Brain microvascular endothelial cell (primary cell): ENCODE results near the gene CEP112.

Experiments used
- DNase-seq: peaks from one replicate; pipeline ENCODE4 v3.0.0-alpha.2; 2020
- H3K27ac ChIP-seq: fragments of 250-450 bp; sonication (Bioruptor Pico); 2 replicates; pipeline ENCODE4 v1.5.1; 2020; ENCODE audit warnings: mild to moderate bottlenecking, moderate library complexity
- H3K27me3 ChIP-seq: fragments of 250-450 bp; sonication (Bioruptor Pico); replicated peaks from 2 replicates; pipeline ENCODE4 v1.5.1; 2020; ENCODE audit warnings: mild to moderate bottlenecking
- H3K36me3 ChIP-seq: fragments of 250-450 bp; sonication (Bioruptor Pico); replicated peaks from 2 replicates; pipeline ENCODE4 v1.5.1; 2020; ENCODE audit warnings: mild to moderate bottlenecking
- H3K4me3 ChIP-seq: 2 replicates; pipeline ENCODE4 v1.5.1; 2011; ENCODE audit warnings: low read depth, mild to moderate bottlenecking, control low read depth, low read length, moderate library complexity
- in situ Hi-C: cut with HindIII; loops from 2 replicates; pipeline ENCODE4 v1.10.0; 2017; ENCODE audit warnings: low sequenced_read_pairs, low pct_ligation_motif_present
- TF ChIP-seq, protein P1 (sequence below): IDR thresholded peaks from 2 replicates; pipeline ENCODE4 v1.5.1; 2011; ENCODE audit warnings: low read depth, mild to moderate bottlenecking, moderate library complexity, low read length, control low read depth, inconsistent platforms; ENCODE audit errors: missing control alignments

The CEP112 gene

GRCh38 chr17:65895969-65896368 lies 296.0 kb downstream of the CEP112 start:
- Histone ChIP-seq H3K27me3 (no peaks in the 10 kb centered on the region), H3K27ac (no peak overlapping the region), H3K4me3 (no peak overlapping the region), H3K36me3 (no peaks in the 10 kb centered on the region)
- in situ Hi-C loops, result no loop called here
- no peak for DNase-seq
- TF ChIP-seq, protein P1, sequence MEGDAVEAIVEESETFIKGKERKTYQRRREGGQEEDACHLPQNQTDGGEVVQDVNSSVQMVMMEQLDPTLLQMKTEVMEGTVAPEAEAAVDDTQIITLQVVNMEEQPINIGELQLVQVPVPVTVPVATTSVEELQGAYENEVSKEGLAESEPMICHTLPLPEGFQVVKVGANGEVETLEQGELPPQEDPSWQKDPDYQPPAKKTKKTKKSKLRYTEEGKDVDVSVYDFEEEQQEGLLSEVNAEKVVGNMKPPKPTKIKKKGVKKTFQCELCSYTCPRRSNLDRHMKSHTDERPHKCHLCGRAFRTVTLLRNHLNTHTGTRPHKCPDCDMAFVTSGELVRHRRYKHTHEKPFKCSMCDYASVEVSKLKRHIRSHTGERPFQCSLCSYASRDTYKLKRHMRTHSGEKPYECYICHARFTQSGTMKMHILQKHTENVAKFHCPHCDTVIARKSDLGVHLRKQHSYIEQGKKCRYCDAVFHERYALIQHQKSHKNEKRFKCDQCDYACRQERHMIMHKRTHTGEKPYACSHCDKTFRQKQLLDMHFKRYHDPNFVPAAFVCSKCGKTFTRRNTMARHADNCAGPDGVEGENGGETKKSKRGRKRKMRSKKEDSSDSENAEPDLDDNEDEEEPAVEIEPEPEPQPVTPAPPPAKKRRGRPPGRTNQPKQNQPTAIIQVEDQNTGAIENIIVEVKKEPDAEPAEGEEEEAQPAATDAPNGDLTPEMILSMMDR, result no peak

- in situ Hi-C loops, result no loop called here
- TF ChIP-seq, protein P1, result no peak
- Histone ChIP-seq H3K36me3 (no peaks in the 10 kb centered on the region), H3K27ac (no peak overlapping the region), H3K4me3 (no peak overlapping the region), H3K27me3 (no peaks in the 10 kb centered on the region)
- no peak for DNase-seq
These were observed 298.1 kb downstream of the CEP112 start for GRCh38 chr17:65893692-65894279.

GRCh38 chr17:65892912-65893377 lies 299.0 kb downstream of the CEP112 start:
- no peak for DNase-seq
- Histone ChIP-seq H3K36me3 (no peaks in the 10 kb centered on the region), H3K27me3 (no peaks in the 10 kb centered on the region), H3K4me3 (no peak overlapping the region), H3K27ac (no peak overlapping the region)
- TF ChIP-seq, protein P1, result no peak
- in situ Hi-C loops, result no loop called here

DNA sequence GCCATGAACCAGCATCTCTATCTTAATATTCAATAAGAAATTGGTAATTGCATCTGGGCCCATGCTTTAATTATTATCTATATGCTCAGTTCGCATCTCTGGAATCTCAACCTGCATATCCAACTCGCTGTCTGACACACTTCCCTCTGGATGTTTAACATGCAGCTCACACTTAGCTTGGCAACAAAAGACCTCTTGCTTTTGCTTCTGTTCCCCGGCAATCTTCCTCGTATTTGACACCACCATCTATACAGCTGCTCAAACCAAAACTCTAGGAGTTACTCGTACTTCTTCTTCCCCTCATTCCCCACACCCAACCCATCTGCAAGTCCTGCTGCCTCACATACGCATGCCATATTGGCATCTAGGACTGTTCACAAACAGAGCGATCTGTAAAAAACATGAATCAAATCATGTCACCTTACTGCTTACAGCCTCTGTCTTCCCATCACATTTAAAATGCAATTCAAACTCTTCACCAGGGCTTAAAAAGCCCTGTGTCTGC lies 300.6 kb downstream of the CEP112 start:
- Histone ChIP-seq H3K27me3 (no peaks in the 10 kb centered on the region), H3K4me3 (no peak overlapping the region), H3K27ac (no peak overlapping the region), H3K36me3 (no peaks in the 10 kb centered on the region)
- TF ChIP-seq, protein P1, result no peak
- no peak for DNase-seq
- in situ Hi-C loops, result no loop called here

- in situ Hi-C loops, result no loop called here
- peak; percentile 20 for DNase-seq
- TF ChIP-seq, protein P1, result no peak
- H3K27ac ChIP-seq, result no peak overlapping the region
- no peaks in the 10 kb centered on the region for H3K36me3 ChIP-seq
- H3K4me3 ChIP-seq, result no peak overlapping the region
- no peaks in the 10 kb centered on the region for H3K27me3 ChIP-seq
These were observed 303.3 kb downstream of the CEP112 start for GRCh38 chr17:65888649-65889048.
